Activated CD4-positive, alpha-beta T cell treated with anti-CD3 and anti-CD28 coated beads, Interleukin-2, amount 50 U/mL, for 4 hours (primary cell): ENCODE measurements around the gene MAP4K1.

Source experiments
- DNase-seq, 2 experiments: peaks; one replicate each; pipeline ENCODE4 v3.0.0-alpha.2; 2020

MAP4K1 gene

DNA sequence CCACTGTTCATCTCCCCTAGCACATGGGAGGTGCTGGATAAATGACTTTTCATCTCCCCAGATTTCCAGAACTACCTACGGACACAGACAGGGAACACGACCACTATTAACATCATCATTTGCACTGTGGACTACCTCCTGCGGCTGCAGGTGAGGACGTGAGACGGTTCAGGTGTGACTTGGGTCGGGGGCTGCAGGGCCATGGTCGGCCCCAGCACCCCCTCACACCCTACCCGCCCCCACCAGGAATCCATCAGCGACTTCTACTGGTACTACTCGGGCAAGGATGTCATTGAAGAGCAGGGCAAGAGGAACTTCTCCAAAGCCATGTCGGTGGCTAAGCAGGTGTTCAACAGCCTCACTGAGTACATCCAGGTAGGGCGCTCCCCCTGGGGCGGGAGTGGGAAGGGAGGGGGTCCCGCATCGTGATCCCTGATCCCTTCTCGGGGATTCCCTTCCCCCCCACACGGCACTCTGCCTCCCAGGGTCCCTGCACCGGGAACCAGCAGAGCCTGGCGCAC lies 74.4 kb downstream of the MAP4K1 start:
- DNase-seq, result no peak

DNA sequence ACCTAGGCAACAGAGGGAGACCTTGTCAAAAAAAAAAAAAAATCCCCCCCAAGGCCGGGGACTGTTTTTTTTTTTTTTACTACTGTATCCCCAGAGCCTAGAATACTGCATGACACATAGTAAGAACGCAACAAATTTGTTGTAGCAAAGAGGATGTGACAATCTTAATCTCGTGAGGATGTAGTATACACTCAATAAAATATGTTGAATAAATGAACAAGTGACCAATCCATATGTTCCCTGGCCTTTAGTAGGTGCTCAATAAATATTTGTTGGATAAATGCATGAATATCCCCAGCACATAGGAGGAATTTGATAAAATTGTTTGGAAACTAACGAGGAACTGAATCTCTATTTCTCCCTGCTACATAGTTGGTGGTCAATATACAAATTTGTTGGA lies 75.7 kb downstream of the MAP4K1 start:
- DNase-seq, result no peak

DNA sequence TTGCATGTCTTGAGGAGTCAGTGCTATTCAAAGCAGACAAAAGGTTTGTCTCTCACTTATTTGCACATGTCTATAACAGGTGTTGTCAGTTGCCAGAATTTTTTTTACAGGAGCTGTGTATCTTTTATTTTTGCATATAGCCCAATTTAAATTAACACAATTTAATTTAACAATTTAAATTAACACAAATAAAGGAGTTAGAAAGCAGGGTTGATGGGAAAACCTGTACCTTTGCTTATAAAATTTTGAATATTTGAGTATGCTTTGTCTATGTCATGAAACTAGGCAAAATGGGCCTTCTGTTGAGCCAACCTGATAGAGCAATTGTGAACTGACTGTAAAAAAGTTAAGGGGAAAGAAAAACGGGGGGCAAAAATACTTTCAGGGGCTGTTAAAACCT lies 78.0 kb downstream of the MAP4K1 start:
- DNase-seq, result no peak

DNA sequence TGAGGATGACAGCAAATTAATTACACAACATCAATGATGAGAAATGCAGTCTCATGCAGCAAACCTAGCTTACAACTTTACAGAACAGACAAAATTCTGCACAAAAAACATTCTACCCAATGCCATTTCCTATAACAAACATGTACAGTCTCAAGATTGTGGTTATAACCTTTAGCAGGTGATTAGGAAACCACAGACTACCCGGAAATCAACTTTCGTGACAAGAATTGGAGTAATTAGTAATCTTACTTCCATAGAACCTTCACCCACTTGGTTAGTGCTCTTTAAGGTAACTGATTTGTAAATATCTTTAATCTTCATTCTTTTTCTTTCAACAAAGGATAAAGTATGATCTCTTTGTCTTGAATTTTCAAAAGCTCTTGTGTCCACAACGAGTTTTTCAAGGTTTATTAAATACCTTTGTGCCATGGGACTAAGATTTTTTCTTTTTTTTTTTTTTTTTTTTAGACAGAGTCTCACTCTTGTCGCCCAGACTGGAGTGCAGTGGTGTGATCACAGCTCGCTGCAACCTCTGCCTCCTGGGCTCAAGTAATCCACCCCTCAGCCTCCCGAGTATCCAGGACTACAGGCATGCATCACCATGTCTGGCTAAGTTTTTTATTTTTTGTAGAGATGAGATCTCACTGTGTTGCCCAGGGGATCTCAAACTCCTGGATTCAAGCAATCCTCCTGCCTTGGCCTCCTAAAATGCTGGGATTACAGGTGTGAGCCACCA lies 78.8 kb downstream of the MAP4K1 start:
- peak in 1 of 2 experiments; percentile 22 for DNase-seq

DNA sequence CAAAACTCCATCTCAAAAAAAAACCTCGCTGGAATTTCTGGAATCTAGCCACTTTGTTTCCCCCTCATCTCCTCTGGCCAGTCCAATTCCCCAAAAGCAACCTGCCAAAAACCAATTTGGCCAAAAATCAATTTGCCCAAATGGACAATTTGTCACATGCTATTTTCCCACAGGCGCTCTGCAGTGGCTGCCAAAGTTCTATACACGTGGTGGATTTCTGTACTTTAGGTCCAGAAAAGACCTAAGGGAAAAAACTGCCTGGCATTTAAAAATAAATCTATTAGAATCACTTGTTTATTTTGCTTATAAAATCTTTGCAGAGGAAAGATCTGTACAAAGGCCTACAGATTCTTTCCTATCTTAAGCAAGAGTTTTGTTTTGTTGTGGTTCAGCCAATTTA lies 79.4 kb downstream of the MAP4K1 start:
- no peak for DNase-seq
